Measurements from ENCODE around the gene ITPR3.

- no peak for TF ChIP-seq CTCF (IDR thresholded peaks at IDR 0.05)
- no peak for TF ChIP-seq POLR2A (IDR thresholded peaks at IDR 0.05)
Observed at GRCh38 chr6:33677143-33677660, 56.1 kb downstream of the ITPR3 start.

All from lower leg skin (tissue), 3 donors.